ENCODE measurements around the gene THSD4.

Gene THSD4

GRCh38 chr15:71812966-71813722, 697.9 kb downstream of the THSD4 start:
- H3K4me3 ChIP-seq (ENCODE audit: low read depth, low read length, poor library complexity, severe bottlenecking): no peak overlapping the region
- H2AFZ ChIP-seq (ENCODE audit: low read length): no peak overlapping the region
- no peaks in the 10 kb centered on the region for H4K20me1 ChIP-seq (ENCODE audit: insufficient read depth, low read length)
- no peak overlapping the region for H3K4me2 ChIP-seq (ENCODE audit: low read length)
- no peaks in the 10 kb centered on the region for H3F3A ChIP-seq (ENCODE audit: insufficient read depth, low read length)
- H3K9ac ChIP-seq (ENCODE audit: low read length): no peak overlapping the region
- no peaks in the 10 kb centered on the region for H3K79me2 ChIP-seq (ENCODE audit: insufficient read depth, low read length)
- no peak overlapping the region for H3K27ac ChIP-seq (ENCODE audit: low read depth, low read length, poor library complexity, severe bottlenecking)
- H3K4me1 ChIP-seq (ENCODE audit: insufficient read depth, low read length, severe bottlenecking): no peaks in the 10 kb centered on the region
- H3K36me3 ChIP-seq (ENCODE audit: insufficient read depth, low read length): no peaks in the 10 kb centered on the region
- H3K9me3 ChIP-seq (ENCODE audit: low read length): no peaks in the 10 kb centered on the region
- no peaks in the 10 kb centered on the region for H3K27me3 ChIP-seq (ENCODE audit: insufficient read depth, low read length)
- TF ChIP-seq CTCF (IDR thresholded peaks at IDR 0.05; ENCODE audit: low read length) (no peak), EZH2 (IDR thresholded peaks at IDR 0.05; ENCODE audit: borderline replicate concordance, low read length) (no peak)
- H3K9me2 ChIP-seq (ENCODE audit: low read depth, low read length): no peaks in the 10 kb centered on the region

GRCh38 chr15:71813723-71814470, 698.6 kb downstream of the THSD4 start:
- Histone ChIP-seq H3K27me3 (ENCODE audit: insufficient read depth, low read length) (no peaks in the 10 kb centered on the region), H3K27ac (ENCODE audit: low read depth, low read length, poor library complexity, severe bottlenecking) (no peak overlapping the region), H3K36me3 (ENCODE audit: insufficient read depth, low read length) (no peaks in the 10 kb centered on the region), H3K4me3 (ENCODE audit: low read depth, low read length, poor library complexity, severe bottlenecking) (no peak overlapping the region), H3K4me2 (ENCODE audit: low read length) (no peak overlapping the region), H3F3A (ENCODE audit: insufficient read depth, low read length) (no peaks in the 10 kb centered on the region), H4K20me1 (ENCODE audit: insufficient read depth, low read length) (no peaks in the 10 kb centered on the region), H3K9me3 (ENCODE audit: low read length) (no peaks in the 10 kb centered on the region), H3K9ac (ENCODE audit: low read length) (no peak overlapping the region), H2AFZ (ENCODE audit: low read length) (no peak overlapping the region), H3K4me1 (ENCODE audit: insufficient read depth, low read length, severe bottlenecking) (no peaks in the 10 kb centered on the region), H3K9me2 (ENCODE audit: low read depth, low read length) (no peaks in the 10 kb centered on the region), H3K79me2 (ENCODE audit: insufficient read depth, low read length) (no peaks in the 10 kb centered on the region)
- TF ChIP-seq EZH2 (IDR thresholded peaks at IDR 0.05; ENCODE audit: borderline replicate concordance, low read length): no peak
- TF ChIP-seq CTCF (IDR thresholded peaks at IDR 0.05; ENCODE audit: low read length): no peak

- Histone ChIP-seq H3K27ac (ENCODE audit: low read depth, low read length, poor library complexity, severe bottlenecking) (no peak overlapping the region), H2AFZ (ENCODE audit: low read length) (no peak overlapping the region)
Measured at GRCh38 chr15:71815301-71815700, 700.0 kb downstream of the THSD4 start.

More at GRCh38 chr15:71815301-71815700, 700.0 kb downstream of the THSD4 start:
- Histone ChIP-seq H3F3A (ENCODE audit: insufficient read depth, low read length) (no peaks in the 10 kb centered on the region), H3K4me2 (ENCODE audit: low read length) (no peak overlapping the region), H3K79me2 (ENCODE audit: insufficient read depth, low read length) (no peaks in the 10 kb centered on the region), H3K9ac (ENCODE audit: low read length) (no peak overlapping the region), H3K4me3 (ENCODE audit: low read depth, low read length, poor library complexity, severe bottlenecking) (no peak overlapping the region), H3K36me3 (ENCODE audit: insufficient read depth, low read length) (no peaks in the 10 kb centered on the region), H3K9me3 (ENCODE audit: low read length) (peaks cover 4% of the 10 kb centered on the region), H3K9me2 (ENCODE audit: low read depth, low read length) (no peaks in the 10 kb centered on the region), H4K20me1 (ENCODE audit: insufficient read depth, low read length) (no peaks in the 10 kb centered on the region), H3K4me1 (ENCODE audit: insufficient read depth, low read length, severe bottlenecking) (no peaks in the 10 kb centered on the region), H3K27me3 (ENCODE audit: insufficient read depth, low read length) (no peaks in the 10 kb centered on the region)
- no peak for TF ChIP-seq CTCF (IDR thresholded peaks at IDR 0.05; ENCODE audit: low read length)
- TF ChIP-seq EZH2 (IDR thresholded peaks at IDR 0.05; ENCODE audit: borderline replicate concordance, low read length): no peak
